Glomerular visceral epithelial cell (primary cell): ENCODE measurements around the gene EGF.

Experiments used
- DNase-seq: peaks from one replicate; pipeline ENCODE4 v3.0.0-alpha.2; 2016; ENCODE audit errors: extremely low spot score

The EGF gene

DNA sequence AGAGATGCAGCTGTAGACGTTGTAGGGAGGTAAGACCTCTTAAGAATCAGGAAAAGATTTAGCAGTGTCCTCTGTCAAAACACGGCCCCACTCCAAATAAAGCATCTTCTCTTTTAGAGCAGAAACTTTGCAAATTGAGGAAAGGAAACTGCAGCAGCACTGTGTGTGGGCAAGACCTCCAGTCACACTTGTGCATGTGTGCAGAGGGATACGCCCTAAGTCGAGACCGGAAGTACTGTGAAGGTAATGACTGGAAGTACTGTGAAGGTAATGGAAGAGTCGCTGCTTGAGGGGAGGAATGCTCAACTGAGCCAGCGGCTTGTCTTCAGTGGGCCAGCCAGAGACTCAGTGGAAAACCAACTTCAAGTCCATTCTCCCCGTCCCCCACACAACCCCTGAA lies 46.5 kb downstream of the EGF start:
- DNase-seq, result no peak

DNA sequence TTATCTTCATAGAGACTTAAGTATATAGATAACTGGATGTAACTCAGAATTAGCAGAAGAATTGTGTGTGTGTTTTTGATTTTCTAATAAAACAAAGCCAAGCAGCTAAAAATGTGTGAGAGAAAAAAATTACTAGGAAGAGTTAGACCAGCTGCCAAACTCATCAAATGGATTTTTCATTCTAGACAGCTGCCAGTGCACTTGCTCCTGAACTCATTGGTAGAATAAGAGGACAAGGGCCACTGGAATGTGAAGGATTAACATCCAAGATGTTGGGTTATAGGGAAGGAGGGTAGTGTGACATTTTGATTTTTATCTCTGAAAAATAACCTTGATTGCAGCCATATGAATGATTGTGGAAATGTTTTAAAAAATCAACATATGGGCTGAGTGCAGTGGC lies 49.7 kb downstream of the EGF start:
- no peak for DNase-seq

DNA sequence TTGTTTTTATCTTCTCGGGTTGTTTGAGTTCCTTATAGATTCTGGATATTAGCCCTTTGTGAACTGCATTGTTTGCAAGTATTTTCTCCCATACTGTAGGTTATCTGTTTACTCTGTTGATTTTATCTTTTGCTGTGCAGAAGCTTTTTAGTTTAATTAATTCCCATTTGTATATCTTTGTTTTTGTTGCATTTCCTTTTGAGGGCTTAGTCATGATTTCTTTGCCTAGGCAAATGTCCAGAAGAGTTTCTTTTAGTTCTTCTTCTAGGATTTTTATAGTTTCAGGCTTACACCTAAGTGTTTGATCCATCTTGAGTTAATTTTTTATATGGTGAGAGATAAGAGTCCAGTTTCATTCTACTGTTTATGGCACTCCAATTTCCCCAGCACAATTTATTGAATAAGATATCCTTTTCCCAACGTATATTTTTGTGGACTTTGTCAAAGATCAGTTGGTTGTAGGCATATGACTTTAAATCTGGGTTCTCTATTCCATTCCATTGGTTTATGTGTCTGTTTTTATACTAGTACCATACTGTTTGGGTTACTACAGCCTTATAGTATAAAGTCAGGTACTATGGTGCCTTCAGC lies 54.3 kb downstream of the EGF start:
- no peak for DNase-seq

DNA sequence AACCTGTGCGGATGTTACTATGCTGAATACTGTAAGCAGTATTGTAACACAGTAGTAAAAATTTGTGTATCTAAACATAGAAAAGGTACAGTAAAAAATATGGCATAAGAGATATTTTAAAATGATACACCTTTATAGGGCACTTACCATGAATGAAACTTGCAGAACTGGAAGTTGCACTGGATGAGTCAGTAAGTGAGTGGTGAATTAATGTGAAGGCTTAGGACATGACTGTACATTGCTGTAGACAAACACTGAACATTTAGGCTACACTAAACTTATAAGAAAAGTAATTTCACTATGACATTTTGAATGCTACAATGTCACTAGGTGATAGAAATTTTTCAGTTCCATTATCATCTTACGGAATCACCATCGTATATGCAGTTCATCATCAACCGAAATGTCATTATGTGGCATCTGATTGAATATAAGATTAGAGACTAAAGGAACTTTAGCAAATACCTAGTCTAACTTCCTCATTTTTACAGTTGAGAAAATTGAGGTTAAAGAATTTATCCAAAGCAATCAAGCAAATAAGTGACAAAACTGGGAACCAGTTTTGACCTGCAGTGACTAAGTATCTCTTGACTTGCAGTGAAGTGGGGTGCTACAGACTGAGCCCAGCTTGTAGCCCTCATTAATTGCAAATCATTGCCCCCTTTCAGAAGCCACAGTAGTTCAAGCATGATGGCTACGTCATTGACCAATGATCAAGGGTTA lies 55.3 kb downstream of the EGF start:
- peak; percentile 41 for DNase-seq

DNA sequence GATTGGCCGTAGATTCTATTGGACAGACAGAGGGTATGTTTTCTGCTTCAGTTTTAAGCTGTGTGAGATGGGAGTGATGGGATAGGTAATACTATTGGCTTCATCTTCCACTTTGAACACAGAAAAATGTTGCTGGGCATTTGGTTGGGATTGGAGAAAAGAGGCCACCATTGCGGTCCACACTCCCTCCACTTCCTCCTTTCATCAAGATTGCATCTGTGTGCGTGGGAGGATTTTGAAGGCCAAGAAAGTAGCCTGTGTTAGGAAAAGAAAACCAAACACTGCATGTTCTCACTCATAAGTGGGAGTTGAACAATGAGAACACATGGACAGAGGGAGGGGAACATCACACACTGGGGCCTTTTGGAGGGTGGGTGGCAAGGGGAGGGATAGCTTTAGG lies 56.4 kb downstream of the EGF start:
- DNase-seq, result no peak

DNA sequence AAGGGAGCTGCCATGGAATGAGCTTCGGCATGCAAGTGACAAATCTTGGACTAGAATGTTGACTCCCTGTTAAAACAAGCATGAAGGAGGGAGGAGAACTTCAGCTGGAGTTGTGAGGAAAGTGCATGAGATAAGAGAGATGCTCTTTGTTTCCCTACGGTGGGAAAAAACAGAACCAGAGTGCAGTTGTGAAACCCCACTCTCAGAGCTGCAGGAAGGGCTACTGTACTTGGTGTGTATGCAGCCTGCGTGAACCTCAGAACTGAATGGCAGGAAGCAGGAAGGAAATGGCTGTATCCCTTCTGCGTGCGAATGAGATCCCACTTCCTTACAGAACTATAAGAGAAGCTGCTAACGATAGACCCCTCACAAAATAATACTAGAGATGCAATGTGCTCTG lies 57.2 kb downstream of the EGF start:
- no peak for DNase-seq

DNA sequence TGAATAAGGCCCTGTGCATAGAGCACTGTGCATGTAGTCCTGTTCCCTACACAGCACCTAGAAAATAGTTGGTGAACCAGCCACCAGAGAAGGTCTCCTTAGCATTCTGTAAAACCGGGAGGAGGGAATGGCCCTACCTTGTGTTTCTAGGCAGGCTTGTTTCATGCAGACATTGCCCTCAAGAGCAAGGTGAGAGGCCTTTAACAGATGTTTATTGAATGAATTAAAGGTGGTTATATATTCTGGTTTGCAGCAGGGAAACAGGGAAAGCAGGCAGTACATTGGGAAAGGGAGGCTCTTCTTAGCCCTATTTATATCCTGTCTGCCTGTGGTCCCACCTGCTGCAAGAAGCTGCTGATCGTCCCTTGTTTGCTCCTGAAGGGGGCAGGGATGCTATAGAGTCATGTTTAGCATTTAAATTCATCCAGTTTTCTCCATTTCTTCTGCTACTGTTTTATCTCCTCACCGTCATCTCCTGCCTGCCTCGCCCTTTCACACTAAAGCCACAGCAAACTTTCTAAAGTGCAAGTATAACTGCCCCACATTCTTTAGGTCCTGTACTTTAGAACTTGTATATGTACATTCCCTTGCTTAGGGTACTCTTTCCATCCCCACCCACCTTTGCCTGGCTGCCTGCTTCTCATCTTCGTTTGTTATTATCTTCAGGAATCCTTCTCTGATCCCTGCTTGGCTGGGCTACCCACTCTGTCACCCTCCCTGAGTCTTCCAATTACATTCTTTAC lies 60.3 kb downstream of the EGF start:
- DNase-seq, result no peak

DNA sequence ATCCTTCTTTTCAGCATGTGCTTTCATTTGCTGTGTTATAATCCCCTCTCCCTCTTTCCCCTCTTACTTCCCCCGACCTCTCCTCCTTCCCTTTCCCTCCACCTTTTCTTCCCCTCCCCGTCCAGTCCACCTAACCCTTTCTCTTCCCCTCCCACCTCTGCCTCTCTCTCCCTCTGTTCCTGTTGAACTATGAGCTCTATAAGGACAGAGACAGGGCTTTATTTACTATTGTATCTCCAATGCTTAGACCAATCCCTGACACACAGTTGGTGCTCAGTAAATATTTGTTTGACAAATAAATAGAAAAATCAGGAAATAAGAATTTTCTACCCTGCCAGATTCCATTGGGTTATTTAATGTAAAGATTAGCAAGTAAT lies 60.8 kb downstream of the EGF start:
- DNase-seq, result no peak

DNA sequence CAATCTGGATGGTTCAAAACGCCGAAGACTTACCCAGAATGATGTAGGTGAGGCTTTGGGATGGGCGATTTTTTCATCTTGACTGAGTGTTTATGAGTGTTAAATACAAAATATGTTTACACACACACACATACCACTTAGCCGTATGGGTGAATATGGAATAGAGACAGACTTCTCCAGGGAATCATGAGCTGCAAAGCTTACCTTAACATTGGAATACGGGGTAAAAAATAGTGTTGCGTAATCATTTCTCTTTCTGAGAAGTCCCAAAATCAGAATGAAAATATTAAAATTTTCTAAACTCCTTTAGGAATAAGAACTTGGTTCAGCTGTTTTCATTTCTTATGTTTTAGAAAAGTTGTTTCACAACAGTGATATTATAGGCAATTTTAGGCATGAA lies 63.5 kb downstream of the EGF start:
- DNase-seq, result no peak

DNA sequence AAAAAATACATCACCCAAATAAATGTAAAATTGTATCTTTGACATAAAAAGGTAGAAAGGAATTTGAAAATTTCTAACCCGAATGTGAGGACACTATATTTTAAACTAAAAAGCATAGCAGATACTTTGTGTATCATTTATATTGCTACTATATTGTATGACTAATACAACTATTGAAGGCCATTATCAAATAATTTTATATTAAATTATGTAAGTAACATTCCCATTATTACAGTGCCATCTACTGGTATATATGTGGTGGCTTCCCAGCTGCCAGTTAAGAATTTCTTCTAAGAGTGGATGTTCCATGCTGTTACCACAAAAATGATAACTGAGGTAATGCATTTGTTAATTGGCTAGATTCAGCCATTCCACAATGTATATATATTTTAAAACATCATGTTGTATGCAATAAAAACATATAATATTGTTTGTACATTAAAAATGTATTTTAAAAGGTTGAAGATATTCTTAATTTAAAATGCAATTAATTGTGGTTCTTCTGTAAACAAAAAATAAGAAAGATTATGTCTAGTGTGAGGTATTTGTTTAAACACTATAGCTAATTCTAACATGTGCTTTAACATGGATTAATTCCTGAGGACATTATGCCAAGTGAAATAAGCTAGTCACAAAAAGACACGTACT lies 65.3 kb downstream of the EGF start:
- DNase-seq, result peak; percentile 40

DNA sequence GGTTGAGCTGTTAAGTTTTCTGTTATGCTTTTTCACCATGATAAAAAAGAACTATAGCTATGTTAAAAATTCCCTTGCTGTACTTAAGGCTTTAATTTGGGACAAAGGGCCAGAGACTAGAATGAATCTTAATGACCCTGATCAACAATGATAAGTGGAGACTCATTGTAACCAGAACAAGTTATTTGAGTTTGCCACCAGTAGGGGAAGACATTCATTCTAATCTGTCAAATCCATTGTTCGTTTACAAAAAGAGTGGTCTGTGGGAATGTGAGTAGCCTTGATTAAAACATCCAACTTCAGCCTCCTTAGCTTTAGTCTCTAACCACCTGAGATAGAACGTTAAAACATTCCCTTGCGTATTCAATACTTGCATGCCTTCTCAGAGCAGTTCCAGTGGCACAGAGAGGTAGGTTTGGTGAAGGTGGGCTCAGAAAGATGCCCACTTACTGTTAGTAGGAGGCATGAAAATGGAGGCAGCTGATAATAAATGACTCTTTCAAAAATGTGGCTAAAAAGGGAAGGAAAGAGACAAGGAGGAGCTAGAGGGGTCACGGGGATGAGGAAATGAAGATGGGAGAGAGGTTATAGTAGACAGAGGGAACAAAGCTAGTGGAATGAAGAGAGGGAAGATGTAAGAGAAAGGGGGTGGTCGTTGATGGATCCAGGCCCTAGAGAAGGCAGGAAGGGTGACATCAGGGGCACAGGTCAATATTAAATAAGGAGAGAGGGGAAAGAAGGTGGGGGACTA lies 66.2 kb downstream of the EGF start:
- no peak for DNase-seq

DNA sequence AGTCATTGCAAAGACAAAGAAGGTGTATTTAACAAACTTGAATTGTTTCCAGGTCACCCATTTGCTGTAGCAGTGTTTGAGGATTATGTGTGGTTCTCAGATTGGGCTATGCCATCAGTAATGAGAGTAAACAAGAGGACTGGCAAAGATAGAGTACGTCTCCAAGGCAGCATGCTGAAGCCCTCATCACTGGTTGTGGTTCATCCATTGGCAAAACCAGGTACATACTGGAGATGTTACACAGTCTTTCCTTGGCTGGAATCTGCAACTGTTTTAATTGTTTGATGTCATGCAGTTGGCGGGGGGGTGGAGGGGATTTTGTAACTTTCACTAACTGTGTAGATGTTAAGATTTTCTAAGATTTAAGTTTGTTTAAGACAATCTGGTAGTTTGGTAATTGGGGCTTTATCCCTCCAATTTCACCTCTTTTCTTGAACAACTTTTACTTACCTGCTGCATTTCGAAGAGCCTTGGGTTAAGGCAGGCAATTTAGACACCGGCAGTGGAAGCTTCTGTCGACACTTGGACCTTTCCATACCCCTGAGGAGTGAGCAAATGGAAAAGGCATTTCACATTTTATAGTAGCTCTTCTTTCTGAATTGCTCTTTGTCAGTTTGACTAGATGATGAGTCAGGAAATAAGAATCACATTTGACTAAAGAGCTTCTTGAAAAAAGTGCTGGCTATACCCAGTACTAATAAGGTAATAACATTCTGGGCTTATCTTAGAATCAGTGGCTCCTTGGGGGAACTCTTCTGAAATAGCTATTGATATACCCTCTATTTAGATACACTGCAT lies 67.4 kb downstream of the EGF start:
- DNase-seq, result peak; percentile 37

DNA sequence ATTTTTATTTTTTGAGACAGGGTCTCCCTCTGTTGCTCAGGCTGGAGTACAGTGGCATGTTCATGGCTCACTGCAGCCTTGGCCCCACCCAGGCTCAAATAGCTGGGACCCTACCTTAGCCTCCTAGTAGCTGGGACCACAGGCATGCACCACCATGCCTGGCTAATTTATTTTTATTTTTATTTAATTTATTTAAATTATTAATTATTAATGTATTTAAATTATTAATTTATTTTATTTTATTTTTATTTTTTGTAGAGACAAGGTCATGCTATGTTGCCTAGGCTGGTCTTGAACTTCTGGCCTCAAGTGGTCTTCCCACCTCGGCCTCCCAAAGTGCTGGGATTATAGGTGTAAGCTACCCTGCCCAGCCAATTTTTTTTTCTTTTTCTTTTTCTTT lies 69.3 kb downstream of the EGF start:
- DNase-seq, result no peak

DNA sequence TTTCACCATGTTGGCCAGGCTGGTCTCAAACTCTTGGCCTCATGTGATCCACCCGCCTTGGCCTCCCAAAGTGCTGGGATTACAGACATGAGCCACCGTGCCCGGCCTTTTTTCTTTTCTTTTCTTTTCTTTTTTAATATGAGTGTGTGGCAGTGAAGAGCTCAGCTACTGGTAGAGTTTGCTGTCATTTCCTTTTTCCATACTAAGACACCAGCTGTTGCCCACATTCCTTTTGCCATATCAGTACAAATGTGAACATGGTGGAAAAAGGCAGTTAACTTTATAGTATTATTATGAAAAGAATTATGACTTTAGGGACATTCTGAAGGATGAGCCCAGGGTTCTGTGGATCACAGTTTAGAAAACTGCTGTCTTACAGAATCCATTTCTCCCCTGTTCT lies 69.8 kb downstream of the EGF start:
- DNase-seq, result no peak

DNA sequence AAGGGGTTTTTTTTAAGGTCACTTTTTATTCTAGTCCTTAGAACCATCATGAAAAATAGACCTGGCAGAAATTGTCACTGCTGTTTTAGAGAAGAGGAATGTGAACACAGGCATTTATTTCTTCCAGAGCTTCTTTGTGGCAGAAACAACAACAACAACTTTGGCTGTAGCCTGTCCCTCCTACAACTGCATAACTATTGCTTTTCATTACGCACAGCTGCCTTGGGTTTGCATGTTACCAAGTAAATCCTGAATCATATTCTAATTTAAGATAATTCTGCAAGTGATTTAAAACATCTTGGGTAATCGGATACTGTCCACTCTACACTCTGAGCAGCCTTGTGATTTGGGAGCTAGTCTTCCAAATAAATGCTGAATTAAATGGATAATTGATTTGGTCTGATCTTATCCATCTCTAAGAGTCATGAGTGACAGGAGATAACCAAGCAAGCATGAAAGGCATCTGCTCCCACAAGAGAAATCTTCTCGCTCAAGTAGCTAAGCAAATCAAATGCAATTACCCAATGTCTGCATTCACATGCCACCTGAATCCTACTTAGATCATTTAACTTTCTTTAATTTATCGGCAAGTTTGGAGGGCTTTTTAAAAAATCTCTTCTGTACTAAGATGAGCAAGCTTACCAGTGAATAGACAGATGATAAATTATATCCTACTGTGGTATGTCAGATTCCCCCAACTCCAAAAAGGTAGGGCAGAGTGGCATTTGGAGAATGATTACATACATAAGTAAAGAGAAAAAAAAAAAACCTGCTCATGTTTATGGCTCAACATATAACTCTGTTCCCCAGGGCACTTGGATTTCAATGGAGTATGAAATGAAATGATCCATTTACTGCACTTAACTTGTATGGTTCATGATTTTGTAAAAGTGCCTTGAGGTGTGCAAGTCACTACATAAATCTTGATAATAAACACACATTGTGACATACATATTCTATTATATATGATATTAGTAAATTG lies 73.6 kb downstream of the EGF start:
- no peak for DNase-seq

DNA sequence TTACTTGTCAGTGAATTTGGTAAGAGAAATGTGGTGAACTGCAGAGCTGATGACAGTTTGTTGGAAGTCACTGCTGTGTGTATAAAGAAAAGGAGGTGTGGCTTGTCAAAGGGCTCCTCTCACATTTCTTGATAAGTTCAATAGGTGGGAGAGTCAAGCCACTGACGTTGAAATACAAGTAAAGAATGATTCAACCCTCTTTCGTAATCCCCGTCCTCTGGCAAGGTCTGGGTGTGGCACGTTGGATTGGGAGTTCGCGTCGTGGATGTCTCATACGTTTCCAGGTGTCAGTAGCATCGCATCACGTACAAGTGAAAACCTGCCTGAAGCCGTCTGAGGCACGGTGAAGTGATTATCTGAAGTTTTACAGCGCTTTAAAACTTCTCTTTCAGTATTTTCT lies 76.4 kb downstream of the EGF start:
- no peak for DNase-seq

DNA sequence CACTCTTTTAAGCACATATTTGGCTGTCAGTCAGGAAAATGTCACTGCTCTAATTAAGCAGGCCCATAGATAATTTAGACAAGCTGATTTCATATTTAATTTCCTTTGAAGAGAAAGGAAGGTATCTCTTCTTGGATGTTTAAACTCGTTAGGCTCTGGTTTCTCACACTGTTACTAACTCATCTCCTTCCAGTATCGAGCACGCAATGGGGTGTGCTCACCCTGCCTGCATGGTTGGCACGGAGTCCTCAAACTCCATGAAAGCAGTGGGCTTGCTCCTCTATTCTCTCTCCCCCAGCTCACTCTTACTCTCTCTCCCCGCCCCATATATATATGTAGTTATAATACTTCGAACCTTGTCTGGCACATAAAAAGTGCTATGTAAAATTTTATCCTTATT lies 76.9 kb downstream of the EGF start:
- DNase-seq, result no peak

DNA sequence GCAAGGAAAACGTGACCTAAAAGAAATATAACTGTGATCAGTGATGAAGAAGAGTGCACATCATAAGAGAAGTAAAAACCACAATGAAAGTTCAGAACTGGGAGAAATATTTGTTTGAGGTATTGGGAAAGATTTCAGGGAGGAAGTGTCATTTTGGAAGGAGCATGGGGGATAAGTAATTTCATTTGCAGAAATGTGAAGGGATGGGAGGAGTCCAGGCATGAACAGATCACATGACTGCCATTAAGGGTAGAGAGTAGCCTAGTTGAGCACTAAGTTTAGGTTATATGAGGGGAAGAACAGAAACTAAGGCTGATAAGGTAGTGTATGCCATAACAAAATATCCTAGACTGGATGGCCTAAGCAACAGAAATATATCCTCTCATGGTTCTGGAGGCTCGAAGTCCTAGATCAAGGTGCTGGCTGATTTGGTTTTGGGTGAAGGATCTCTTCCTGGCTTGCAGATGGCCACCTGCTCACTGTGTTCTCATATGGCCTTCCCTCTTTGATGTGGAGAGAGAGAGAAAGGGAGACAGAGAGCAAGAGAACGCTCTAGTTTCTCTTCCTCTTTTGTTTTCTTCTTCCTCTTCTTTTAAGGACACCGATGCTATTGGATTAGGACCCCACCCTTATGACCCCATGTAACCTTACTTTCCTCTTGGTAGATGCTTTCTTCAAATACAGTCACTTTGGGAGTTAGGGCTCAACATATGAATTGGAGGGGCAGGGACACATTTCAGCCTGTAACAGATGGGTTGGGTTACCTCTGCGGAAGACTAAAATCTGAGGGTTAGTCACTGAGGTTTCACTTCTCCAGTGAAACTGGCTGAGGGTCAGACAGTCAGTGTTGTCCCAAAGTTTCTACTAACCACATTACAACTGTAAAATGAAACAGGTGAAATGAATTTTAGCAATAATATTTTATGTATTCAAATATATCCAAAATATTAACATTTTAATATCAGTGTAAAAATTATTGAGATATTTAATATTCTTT lies 77.9 kb downstream of the EGF start:
- no peak for DNase-seq

DNA sequence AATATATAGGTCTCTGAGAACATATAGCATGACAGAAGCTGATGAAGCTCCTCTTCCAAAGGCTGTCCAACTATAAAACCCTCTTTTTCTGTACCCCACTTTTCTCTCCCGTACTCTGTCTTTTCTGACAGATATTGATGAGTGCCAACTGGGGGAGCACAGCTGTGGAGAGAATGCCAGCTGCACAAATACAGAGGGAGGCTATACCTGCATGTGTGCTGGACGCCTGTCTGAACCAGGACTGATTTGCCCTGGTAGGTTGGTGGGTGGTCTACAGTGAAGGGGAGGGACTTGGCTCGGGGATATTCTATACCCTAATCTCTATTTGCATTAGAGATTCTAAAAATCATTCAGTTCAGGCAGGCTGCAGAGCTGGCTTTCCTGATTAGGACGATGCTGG lies 80.4 kb downstream of the EGF start:
- no peak for DNase-seq
